Thyroid gland (tissue), 4 donors: ENCODE data around the gene ANKMY2.

Experiments used
- CTCF ChIP-seq, 6 experiments: fragments of 200-600 bp in 3 of 6; fragments of 450-650 bp in 3 of 6; sonication (generic) in 3 of 6; IDR thresholded peaks; one replicate each; pipeline ENCODE4 v1.5.1; 2016 to 2019; ENCODE audit warnings: antibody characterized with exemption in 6 of 6, mild to moderate bottlenecking in 2 of 6, inconsistent platforms in 1 of 6, moderate library complexity in 1 of 6
- POLR2A ChIP-seq, 2 donors: fragments of 450-650 bp; IDR thresholded peaks; one replicate each; pipeline ENCODE4 v1.6.1; 2017; ENCODE audit warnings: antibody characterized with exemption in 2 of 2, mild to moderate bottlenecking in 2 of 2, moderate library complexity in 1 of 2

DNA sequence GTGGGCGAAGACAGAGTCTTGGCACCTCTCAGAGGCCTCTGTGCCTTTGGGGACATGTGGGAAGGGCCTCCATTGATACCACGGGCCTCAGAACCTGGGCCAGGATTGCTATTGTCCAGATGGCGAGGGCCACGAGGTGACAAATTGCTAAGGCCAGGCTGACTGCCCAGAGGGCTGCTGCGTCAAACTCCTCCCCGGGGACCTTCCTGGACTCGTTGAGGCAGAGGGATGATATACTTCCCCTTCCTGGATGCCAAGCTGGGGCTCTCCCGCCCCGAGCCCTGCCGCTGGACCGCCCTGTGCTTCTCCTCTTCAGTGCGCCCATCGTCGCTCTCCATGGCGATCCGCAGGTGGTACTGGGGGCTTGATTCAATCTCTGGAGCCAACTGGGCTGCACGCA is 60.0 kb downstream of the ANKMY2 start:
- TF ChIP-seq CTCF (IDR thresholded peaks at IDR 0.05) (no peak), POLR2A (IDR thresholded peaks at IDR 0.05) (no peak)
